ENCODE results near the gene CD34.

The CD34 gene

GRCh38 chr1:207860531-207860930 lies 50.4 kb downstream of the CD34 start:
- ChIA-PET CTCF (interaction anchor here (1.0 to 31.5 kb wide), 4 partner anchors 8 to 103 kb away, joined by 3 to 547 read pairs (median 24); no protein-coding TSS in a partner anchor), POLR2A (no interaction called here)
- no peak for TF ChIP-seq CTCF (IDR thresholded peaks at IDR 0.05; ENCODE audit: insufficient read depth, low read length, missing control alignments)
- no peak for DNase-seq (ENCODE audit: low read depth, low spot score)
- no peak overlapping the region for H3K4me3 ChIP-seq (ENCODE audit: low read depth, low read length)

GRCh38 chr1:207858806-207859205 lies 52.1 kb downstream of the CD34 start:
- TF ChIP-seq CTCF (IDR thresholded peaks at IDR 0.05; ENCODE audit: insufficient read depth, low read length, missing control alignments) = no peak
- DNase-seq (ENCODE audit: low read depth, low spot score) = no peak
- CTCF ChIA-PET = interaction anchor here (0.6 to 31.5 kb wide), 3 partner anchors 9 to 160 kb away, joined by 3 to 547 read pairs (median 44); no protein-coding TSS in a partner anchor
- no peak overlapping the region for H3K4me3 ChIP-seq (ENCODE audit: low read depth, low read length)
- POLR2A ChIA-PET = no interaction called here

- ChIA-PET POLR2A (no interaction called here), CTCF (interaction anchor here (0.6 to 31.5 kb wide), 3 partner anchors 10 to 161 kb away, joined by 3 to 547 read pairs (median 44); no protein-coding TSS in a partner anchor)
- no peak overlapping the region for H3K4me3 ChIP-seq (ENCODE audit: low read depth, low read length)
- no peak for DNase-seq (ENCODE audit: low read depth, low spot score)
- TF ChIP-seq CTCF (IDR thresholded peaks at IDR 0.05; ENCODE audit: insufficient read depth, low read length, missing control alignments) = no peak
Measured at GRCh38 chr1:207858281-207858680, 52.6 kb downstream of the CD34 start.

- CTCF ChIA-PET = interaction anchor here (5.6 to 31.5 kb wide), 2 partner anchors 11 to 27 kb away, joined by 44 to 547 read pairs; no protein-coding TSS in a partner anchor
Measured at GRCh38 chr1:207857447-207857846, 53.5 kb downstream of the CD34 start.

GRCh38 chr1:207856276-207857023 lies 54.5 kb downstream of the CD34 start:
- ChIA-PET POLR2A (no interaction called here), CTCF (interaction anchor here (0.6 to 31.5 kb wide), 7 partner anchors 10 to 107 kb away, joined by 3 to 547 read pairs (median 3); no protein-coding TSS in a partner anchor)
- no peak for DNase-seq (ENCODE audit: low read depth, low spot score)
- no peak for TF ChIP-seq CTCF (IDR thresholded peaks at IDR 0.05; ENCODE audit: insufficient read depth, low read length, missing control alignments)
- no peak overlapping the region for H3K4me3 ChIP-seq (ENCODE audit: low read depth, low read length)

More at GRCh38 chr1:207857447-207857846, 53.5 kb downstream of the CD34 start:
- no peak for TF ChIP-seq CTCF (IDR thresholded peaks at IDR 0.05; ENCODE audit: insufficient read depth, low read length, missing control alignments)
- no peak overlapping the region for H3K4me3 ChIP-seq (ENCODE audit: low read depth, low read length)
- POLR2A ChIA-PET = no interaction called here
- DNase-seq (ENCODE audit: low read depth, low spot score) = no peak

- DNase-seq (ENCODE audit: low read depth, low spot score) = no peak
- TF ChIP-seq CTCF (IDR thresholded peaks at IDR 0.05; ENCODE audit: insufficient read depth, low read length, missing control alignments) = no peak
- H3K4me3 ChIP-seq (ENCODE audit: low read depth, low read length) = no peak overlapping the region
- ChIA-PET POLR2A (no interaction called here), CTCF (interaction anchor here (3.3 to 31.5 kb wide), 2 partner anchors 15 to 23 kb away, joined by 17 to 547 read pairs; no protein-coding TSS in a partner anchor)
Measured at GRCh38 chr1:207854001-207854400, 56.9 kb downstream of the CD34 start.

All from AG04449 (cell line).